Gastroesophageal sphincter (tissue), 4 donors: ENCODE data around the gene CACFD1. TPM values are rescaled to one million over a fixed set of nuclear protein-coding genes. Genes with fewer than 3 reads are reported as not detected.
A peak's percentile ranks its signal among the peaks of the same experiment; 100 is the strongest.

Source experiments
- ATAC-seq: fragments of 150-250 bp; one replicate; pipeline ENCODE4 v1.9.1; 2016; ENCODE audit warnings: mild to moderate bottlenecking, moderate library complexity
- H3K27ac ChIP-seq, 4 donors: fragments of 200-600 bp; sonication (generic) in 3 of 4; 1 replicate in 3 of 4; 2 replicates in 1 of 4; pipeline ENCODE4 v1.5.1; 2016 to 2019
- H3K27me3 ChIP-seq: fragments of 200-600 bp; sonication (generic); one replicate; pipeline ENCODE4 v1.5.1; 2019
- H3K36me3 ChIP-seq, 2 donors: fragments of 200-600 bp; sonication (generic); one replicate each; pipeline ENCODE4 v1.5.1; 2019; ENCODE audit warnings: control low read depth in 1 of 2
- H3K4me1 ChIP-seq, 3 donors: fragments of 200-600 bp; sonication (generic); 1 replicate in 2 of 3; 2 replicates in 1 of 3; pipeline ENCODE4 v1.5.1; 2016 to 2019; ENCODE audit warnings: control low read depth in 2 of 3
- H3K4me3 ChIP-seq, 2 donors: fragments of 200-600 bp; sonication (generic); one replicate each; pipeline ENCODE4 v1.5.1; 2019; ENCODE audit warnings: mild to moderate bottlenecking in 1 of 2, moderate library complexity in 1 of 2
- H3K9me3 ChIP-seq, 3 donors: fragments of 200-600 bp; sonication (generic); one replicate each; pipeline ENCODE4 v1.5.1; 2017 to 2019; ENCODE audit warnings: control low read depth in 2 of 3
- EP300 ChIP-seq: sonication (generic); formaldehyde crosslinking; IDR thresholded peaks from one replicate; pipeline ENCODE4 v1.6.1; 2017; ENCODE audit warnings: antibody characterized with exemption, mild to moderate bottlenecking
- POLR2A ChIP-seq, 2 donors: fragments of 450-650 bp; IDR thresholded peaks; one replicate each; pipeline ENCODE4 v1.6.1; 2017; ENCODE audit warnings: antibody characterized with exemption in 2 of 2, mild to moderate bottlenecking in 2 of 2, moderate library complexity in 1 of 2
- POLR2AphosphoS5 ChIP-seq: sonication (generic); formaldehyde crosslinking; IDR thresholded peaks from one replicate; pipeline ENCODE4 v1.6.1; 2017; ENCODE audit warnings: antibody characterized with exemption
- WGBS, 2 donors: methylation state at CpG; one replicate each; pipeline ENCODE4 v1.1.5; 2018; ENCODE audit warnings: low coverage in 1 of 2; 5-methylcytosine and 5-hydroxymethylcytosine counted together
- total RNA-seq, 4 donors: library from RNA; depleted of rRNA; stranded (reverse); fragments of >200 nt; gene quantifications; one replicate each; pipeline ENCODE4 v1.1.0, GENCODE V29; 2016
- TF ChIP-seq, protein P1 (sequence below), 4 experiments: fragments of 200-600 bp in 2 of 4; fragments of 450-650 bp in 2 of 4; sonication (generic) in 1 of 4; IDR thresholded peaks; one replicate each; pipeline ENCODE4 v1.5.1; 2017 to 2019; ENCODE audit warnings: antibody characterized with exemption in 4 of 4, mild to moderate bottlenecking in 2 of 4, moderate library complexity in 2 of 4

Gene CACFD1
- total RNA-seq, 4 donors from 2014 or later = 15.3 to 22.3 (median 16.0) TPM

DNA sequence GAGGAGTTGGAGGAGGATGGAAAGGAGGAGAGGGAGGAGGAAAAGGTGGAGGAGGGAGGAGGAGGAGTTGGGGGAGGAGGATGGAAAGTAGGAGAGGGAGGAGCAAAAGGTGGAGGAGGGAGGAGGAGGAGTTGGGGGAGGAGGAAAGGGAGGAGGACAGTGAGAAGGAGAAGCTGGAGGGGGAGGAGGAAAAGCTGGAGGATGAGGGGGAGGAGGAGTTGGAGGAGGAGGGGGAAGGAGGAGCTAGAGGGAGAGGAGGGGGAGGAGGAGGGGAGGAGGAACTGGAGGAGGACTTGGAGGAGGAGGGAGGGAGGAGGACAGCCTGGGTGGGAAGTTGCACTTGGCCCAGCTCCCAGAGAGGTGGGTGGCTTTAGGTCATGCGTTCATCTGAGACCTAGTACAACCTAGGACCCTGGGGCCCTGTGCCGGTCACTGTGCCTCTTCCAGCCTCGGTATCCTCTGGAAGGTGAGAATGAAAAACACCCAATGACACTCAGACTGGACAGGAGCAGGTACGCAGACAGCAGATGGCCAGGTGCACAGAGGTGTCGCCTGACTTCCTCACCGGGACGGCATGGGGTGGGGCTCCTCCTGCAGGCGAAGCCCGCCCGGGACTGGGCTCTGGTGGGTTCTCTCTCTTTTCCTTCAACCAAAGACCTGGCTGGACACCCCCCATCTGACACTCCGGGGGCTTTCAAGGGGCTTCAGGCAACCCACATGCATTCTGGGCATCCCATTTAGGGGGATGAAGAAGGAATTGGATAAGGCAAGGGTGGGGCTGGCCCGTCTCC lies 31.3 kb downstream of the CACFD1 start:
- peaks cover 0 to 22% (median 8%) of the 10 kb centered on the region in 3 donors for H3K4me1 ChIP-seq
- 45 to 69% methylated on average over 1 to 3 of the region's 12 CpGs for WGBS, 2 donors
- H3K36me3 ChIP-seq = no peaks in the 10 kb centered on the region
- H3K27me3 ChIP-seq = peaks cover 53% of the 10 kb centered on the region
- H3K4me3 ChIP-seq = no peak overlapping the region
- TF ChIP-seq, protein P1, sequence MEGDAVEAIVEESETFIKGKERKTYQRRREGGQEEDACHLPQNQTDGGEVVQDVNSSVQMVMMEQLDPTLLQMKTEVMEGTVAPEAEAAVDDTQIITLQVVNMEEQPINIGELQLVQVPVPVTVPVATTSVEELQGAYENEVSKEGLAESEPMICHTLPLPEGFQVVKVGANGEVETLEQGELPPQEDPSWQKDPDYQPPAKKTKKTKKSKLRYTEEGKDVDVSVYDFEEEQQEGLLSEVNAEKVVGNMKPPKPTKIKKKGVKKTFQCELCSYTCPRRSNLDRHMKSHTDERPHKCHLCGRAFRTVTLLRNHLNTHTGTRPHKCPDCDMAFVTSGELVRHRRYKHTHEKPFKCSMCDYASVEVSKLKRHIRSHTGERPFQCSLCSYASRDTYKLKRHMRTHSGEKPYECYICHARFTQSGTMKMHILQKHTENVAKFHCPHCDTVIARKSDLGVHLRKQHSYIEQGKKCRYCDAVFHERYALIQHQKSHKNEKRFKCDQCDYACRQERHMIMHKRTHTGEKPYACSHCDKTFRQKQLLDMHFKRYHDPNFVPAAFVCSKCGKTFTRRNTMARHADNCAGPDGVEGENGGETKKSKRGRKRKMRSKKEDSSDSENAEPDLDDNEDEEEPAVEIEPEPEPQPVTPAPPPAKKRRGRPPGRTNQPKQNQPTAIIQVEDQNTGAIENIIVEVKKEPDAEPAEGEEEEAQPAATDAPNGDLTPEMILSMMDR (IDR thresholded peaks at IDR 0.05) = no peak
- TF ChIP-seq POLR2AphosphoS5 = no peak
- no peak for TF ChIP-seq POLR2A (IDR thresholded peaks at IDR 0.05)
- no peak for TF ChIP-seq EP300
- no peak for ATAC-seq
- no peaks in the 10 kb centered on the region for H3K9me3 ChIP-seq
- no peak overlapping the region for H3K27ac ChIP-seq

DNA sequence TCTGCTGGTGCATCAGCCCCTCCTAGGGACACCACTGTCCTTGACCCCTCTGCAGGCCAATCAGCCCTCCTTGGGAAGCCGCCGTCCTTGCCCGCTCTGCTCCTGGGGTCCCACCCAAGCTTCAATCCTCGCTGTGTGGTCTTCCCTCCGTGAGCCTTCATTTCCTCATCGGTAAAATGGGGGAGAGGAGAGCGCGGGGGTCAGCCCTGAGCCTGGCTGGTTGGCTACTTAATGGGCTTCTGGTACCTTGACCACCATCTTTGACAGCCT lies 31.8 kb downstream of the CACFD1 start:
- Histone ChIP-seq H3K27ac (peak overlapping the region in 3 of 4 donors; percentile 26 to 44 (median 39)), H3K27me3 (peaks cover 58% of the 10 kb centered on the region), H3K4me3 (no peak overlapping the region), H3K4me1 (peaks cover 0 to 20% (median 8%) of the 10 kb centered on the region in 3 donors), H3K36me3 (no peaks in the 10 kb centered on the region), H3K9me3 (no peaks in the 10 kb centered on the region)
- no peak for ATAC-seq
- WGBS, 2 donors = 95% methylated on average over 6 of the region's 8 CpGs; no CpG with 5 or more reads in 1 of the 2 donors
- no peak for TF ChIP-seq POLR2A (IDR thresholded peaks at IDR 0.05)
- TF ChIP-seq, protein P1 (IDR thresholded peaks at IDR 0.05) = no peak
- TF ChIP-seq POLR2AphosphoS5 = no peak
- no peak for TF ChIP-seq EP300

DNA sequence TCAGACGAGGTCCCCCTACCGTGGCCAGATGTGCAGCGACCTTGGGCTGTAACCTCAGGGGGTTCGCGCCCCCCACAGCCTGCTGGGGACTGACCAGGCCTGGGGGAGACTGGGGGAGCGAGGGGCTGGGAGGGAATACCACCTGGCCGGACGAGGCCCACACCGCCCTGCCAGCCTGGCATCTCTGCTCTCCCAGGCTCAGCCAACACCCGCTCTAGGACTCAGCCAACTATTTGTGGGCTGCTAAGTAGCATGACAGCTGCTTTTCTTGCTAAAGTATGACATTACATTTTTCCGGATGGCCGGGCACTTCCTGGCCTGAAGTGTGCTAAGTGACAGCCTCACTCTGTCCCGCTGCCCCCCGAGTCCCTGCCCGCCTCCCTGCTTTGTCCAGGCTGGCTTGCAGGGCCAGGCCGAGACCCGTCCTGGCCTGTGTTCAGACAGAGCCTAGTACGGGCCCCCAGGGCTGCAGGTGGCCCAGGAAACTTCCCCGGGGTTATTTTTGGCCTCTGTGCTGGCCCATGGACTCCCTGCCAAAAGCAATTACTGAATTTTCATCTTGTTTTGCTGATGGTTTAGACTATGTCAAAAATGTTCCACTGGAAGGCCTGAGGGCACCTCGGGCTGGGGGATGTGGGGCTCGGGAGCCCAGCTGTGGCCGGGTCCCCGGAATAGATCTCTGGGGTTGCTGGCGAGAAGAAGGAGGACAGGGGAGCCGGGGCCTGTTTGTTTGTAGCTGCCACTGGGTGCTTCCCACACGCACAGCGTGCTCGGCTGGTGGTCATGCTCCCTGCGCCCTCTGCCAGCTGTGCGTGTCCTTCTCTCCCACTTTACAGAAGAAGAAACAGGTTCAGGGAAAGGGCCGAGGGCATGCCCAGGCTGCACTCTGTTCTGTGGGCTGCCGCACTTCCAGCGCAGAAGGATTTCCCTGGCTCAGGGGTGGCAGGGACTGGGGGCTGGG lies 32.6 kb downstream of the CACFD1 start:
- H3K4me3 ChIP-seq = no peak overlapping the region
- no peaks in the 10 kb centered on the region for H3K9me3 ChIP-seq
- TF ChIP-seq POLR2A (IDR thresholded peaks at IDR 0.05) = no peak
- H3K36me3 ChIP-seq = no peaks in the 10 kb centered on the region
- peak overlapping the region in 3 of 4 donors; percentile 26 to 44 (median 39) for H3K27ac ChIP-seq
- H3K27me3 ChIP-seq = peaks cover 63% of the 10 kb centered on the region
- WGBS, 2 donors = 17 to 56% methylated on average over 2 of the region's 33 CpGs
- ATAC-seq = peak; percentile 17
- peaks cover 0 to 20% (median 8%) of the 10 kb centered on the region in 3 donors for H3K4me1 ChIP-seq

DNA sequence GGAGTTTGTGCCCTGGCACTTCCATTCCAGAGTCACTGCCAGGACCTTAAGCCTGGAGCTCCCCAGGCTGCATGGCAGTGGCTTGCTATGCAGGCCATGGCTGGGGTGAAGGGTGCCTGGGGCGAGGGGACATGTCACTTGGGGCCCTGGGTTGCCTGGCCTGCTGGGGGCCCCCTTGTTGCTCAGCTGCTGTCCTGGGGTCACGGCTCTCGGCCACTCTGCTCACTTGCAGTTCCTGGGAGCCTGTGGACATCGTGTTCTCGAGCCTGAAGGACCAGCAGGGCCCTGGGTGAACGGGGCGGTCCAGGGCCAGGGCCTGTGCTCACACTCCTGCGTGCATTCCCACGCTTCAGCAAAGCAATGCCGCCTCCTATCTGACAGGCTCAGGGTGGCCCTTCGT lies 33.6 kb downstream of the CACFD1 start:
- Histone ChIP-seq H3K36me3 (no peaks in the 10 kb centered on the region), H3K27me3 (peaks cover 62% of the 10 kb centered on the region), H3K27ac (no peak overlapping the region)

More for the DNA sequence above, 33.6 kb downstream of the CACFD1 start:
- ATAC-seq = no peak
- Histone ChIP-seq H3K9me3 (no peaks in the 10 kb centered on the region), H3K4me1 (peaks cover 0 to 16% (median 8%) of the 10 kb centered on the region in 3 donors), H3K4me3 (no peak overlapping the region)
- WGBS, 2 donors = no CpG with 5 or more reads among the region's 11 CpGs
- TF ChIP-seq POLR2AphosphoS5 = no peak
- TF ChIP-seq, protein P1 (IDR thresholded peaks at IDR 0.05) = no peak
- TF ChIP-seq EP300 = no peak
- no peak for TF ChIP-seq POLR2A (IDR thresholded peaks at IDR 0.05)
